ENCODE results near the gene BCL11A. TPM values are rescaled to one million over a fixed set of nuclear protein-coding genes. Genes with fewer than 3 reads are reported as not detected.

Gene BCL11A
- total RNA-seq, 1 experiment from 2014 or later, result 91.4 TPM

- no peak for DNase-seq
- Histone ChIP-seq H2AK5ac (ENCODE audit: insufficient read length, low read length) (no peak overlapping the region), H3K4me1 (ENCODE audit: insufficient read depth, low read length) (peaks cover 9% of the 10 kb centered on the region; the same call in 1 of the 2 replicates), H3K27ac (ENCODE audit: insufficient read length, low read depth, low read length) (no peak overlapping the region), H3K9ac (ENCODE audit: extremely low read depth, insufficient read length, low read length) (no peak overlapping the region), H3T11ph (ENCODE audit: low read length) (no peak overlapping the region), H3K14ac (ENCODE audit: insufficient read depth, low read length) (no peak overlapping the region), H3K56ac (ENCODE audit: insufficient read length, low read depth, low read length) (no peak overlapping the region), H2BK5ac (ENCODE audit: insufficient read length, low read length) (no peak overlapping the region), H4K91ac (ENCODE audit: insufficient read length, low read depth, low read length) (no peak overlapping the region), H3K23ac (ENCODE audit: insufficient read length, low read depth, low read length) (no peak overlapping the region), H3K4ac (ENCODE audit: low read depth, low read length) (no peak overlapping the region), H3K79me2 (ENCODE audit: insufficient read depth, low read length) (no peaks in the 10 kb centered on the region), H2BK120ac (ENCODE audit: low read depth, low read length, poor library complexity, severe bottlenecking) (no peak overlapping the region), H3K27me3 (ENCODE audit: insufficient read depth, low read length) (no peaks in the 10 kb centered on the region), H4K5ac (ENCODE audit: insufficient read length, low read depth, low read length) (no peak overlapping the region), H4K8ac (replicated peaks; ENCODE audit: insufficient read length, low read depth, low read length) (no peak overlapping the region), H3K18ac (ENCODE audit: insufficient read length, low read depth, low read length) (no peak overlapping the region), H2AFZ (ENCODE audit: low read length) (no peak overlapping the region), H3K9me3 (ENCODE audit: control insufficient read depth, low read depth, low read length) (no peaks in the 10 kb centered on the region), H2BK20ac (ENCODE audit: low read depth, low read length, poor library complexity, severe bottlenecking) (no peak overlapping the region), H3K4me2 (ENCODE audit: insufficient read depth, insufficient read length, low read length) (no peak overlapping the region), H4K20me1 (ENCODE audit: control insufficient read depth, insufficient read depth, insufficient read length) (no peaks in the 10 kb centered on the region), H3K79me1 (ENCODE audit: insufficient read depth, low read depth, low read length, poor library complexity, severe bottlenecking) (no peaks in the 10 kb centered on the region), H2BK12ac (ENCODE audit: insufficient read length, low read depth, low read length) (no peak overlapping the region), H3K23me2 (ENCODE audit: insufficient read length, low read depth, low read length, poor library complexity, severe bottlenecking) (no peaks in the 10 kb centered on the region), H2BK15ac (ENCODE audit: low read depth, low read length) (no peak overlapping the region)
- Mint-ChIP-seq H3K4me1 (peaks cover 52% of the 10 kb centered on the region in 2 experiments), H3K27me3 (ENCODE audit: low read depth) (no peaks in the 10 kb centered on the region), H3K4me3 (no peak overlapping the region), H3K9me3 (no peaks in the 10 kb centered on the region), H3K27ac (peak overlapping the region in 1 of 3 experiments; percentile 39; a peak in 3 of 7 replicates), H3K36me3 (ENCODE audit: insufficient read depth in 1 of 3, low read depth in 3 of 3) (no peaks in the 10 kb centered on the region)
- TF ChIP-seq CTCF (conservative IDR thresholded peaks at IDR 0.05), result no peak
- no CpG with 5 or more reads among the region's 1 CpG for WGBS (ENCODE audit: extremely low coverage, insufficient read length, low lambda C conversion rate)
These were observed 103.0 kb downstream of the BCL11A start for GRCh38 chr2:60450488-60450887.
